Measurements from ENCODE around the gene BABAM2.

The BABAM2 gene

GRCh38 chr2:28380219-28380618 lies 489.7 kb downstream of the BABAM2 start:
- DNase-seq (ENCODE audit: low read depth) = no peak

- DNase-seq (ENCODE audit: low read depth) = no peak
These were observed 491.0 kb downstream of the BABAM2 start for GRCh38 chr2:28381225-28382180.

- DNase-seq (ENCODE audit: low read depth) = no peak
These were observed 492.2 kb downstream of the BABAM2 start for GRCh38 chr2:28382755-28383154.

GRCh38 chr2:28387082-28387960 lies 496.8 kb downstream of the BABAM2 start:
- no peak for DNase-seq (ENCODE audit: low read depth)

All from activated T-helper 1 cell treated with Interleukin-2 at 50 U/mL for 16 hours (primary cell).